ENCODE results near the gene MFAP3L.

Gene MFAP3L

DNA sequence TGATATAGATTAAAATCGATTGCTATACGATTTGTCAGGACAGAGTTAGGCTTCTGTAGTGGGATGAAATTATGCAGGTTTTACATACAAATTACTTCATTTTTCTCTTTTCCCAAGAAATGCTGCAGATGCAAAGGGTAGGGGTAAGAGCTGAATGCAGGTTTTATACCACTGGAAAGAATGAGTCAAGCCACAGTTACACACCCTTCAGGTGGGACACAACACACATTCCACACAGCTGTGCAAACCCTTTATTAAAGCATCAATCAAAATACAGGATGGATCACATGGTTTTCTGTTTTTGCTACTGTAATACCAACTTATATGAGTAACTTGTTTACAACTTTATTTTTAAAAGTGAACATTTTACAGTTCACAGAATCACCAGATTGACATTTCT is 39.8 kb downstream of the MFAP3L start:
- DNase-seq = no peak

DNA sequence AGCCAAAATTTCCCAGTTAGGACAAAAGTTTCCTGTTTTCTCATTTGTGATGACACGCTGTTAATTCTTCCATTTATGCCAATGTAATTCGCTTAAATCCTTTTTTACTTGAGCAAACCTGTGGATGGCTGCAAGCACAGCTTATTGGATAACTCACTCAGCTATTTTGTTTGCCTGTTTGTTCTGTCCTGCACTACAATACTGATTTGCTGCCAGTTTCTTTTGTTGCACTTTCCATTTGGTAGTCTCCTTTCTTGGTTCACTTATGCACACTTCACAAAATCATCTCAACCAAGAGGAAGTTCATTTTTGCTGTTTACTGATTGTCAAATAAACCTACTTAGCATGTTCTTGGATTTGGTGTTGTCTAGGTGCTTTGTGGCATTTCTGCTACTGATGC is 40.3 kb downstream of the MFAP3L start:
- DNase-seq = no peak

DNA sequence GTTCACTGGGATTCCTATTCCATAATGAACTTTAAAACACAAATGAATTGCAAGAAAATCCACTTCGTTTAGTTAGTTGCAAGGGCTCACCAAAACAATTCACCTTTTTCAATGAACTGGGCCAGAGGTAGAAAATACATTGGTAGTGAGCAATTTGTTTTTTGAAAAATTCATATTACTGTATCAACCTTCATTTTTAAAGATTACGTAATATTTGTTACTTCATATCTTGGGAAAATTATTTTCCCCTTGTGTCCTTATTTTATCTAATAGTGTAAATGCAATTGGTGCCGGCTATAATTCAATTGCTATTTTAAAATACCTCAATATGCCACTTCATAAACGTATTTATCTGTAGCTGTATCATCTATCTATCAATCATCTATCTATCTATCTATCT is 41.5 kb downstream of the MFAP3L start:
- DNase-seq = no peak

DNA sequence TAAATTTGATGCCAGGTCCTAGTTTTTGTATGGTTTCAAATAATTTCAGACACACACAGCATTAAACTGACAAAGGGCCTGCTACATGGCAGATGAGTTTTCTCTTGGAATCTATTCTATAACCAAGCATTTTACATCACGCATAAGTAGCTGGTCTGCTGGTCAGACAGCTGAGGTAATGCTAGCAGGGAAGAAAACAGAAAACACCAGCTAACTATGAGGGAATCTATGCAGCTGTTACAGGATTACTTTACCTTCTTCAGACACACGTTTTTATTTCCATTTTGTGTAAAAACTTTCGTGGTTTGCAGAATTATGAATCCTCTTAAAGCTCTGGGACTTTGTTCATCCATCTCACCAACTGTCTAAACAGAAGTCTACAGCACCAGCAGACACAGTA is 42.0 kb downstream of the MFAP3L start:
- no peak for DNase-seq

DNA sequence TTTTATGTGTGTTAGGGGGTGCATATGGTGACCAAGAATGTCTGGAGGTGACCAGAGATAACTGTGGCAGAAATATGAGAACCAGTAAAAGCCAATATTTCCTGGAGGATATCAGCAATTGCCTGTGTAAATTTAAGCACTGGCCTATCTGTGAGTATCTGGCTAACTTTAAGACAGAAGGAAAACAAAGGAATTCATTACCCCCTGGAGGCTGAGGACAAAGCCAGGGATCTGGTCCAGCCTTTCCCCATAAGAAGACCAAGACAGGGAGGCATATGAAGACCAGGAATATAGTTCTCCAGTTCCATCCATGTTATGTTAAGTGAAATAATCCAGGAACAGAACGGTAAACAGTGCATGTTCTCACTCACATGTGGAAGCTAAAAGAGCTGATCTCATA is 49.2 kb downstream of the MFAP3L start:
- DNase-seq = no peak

DNA sequence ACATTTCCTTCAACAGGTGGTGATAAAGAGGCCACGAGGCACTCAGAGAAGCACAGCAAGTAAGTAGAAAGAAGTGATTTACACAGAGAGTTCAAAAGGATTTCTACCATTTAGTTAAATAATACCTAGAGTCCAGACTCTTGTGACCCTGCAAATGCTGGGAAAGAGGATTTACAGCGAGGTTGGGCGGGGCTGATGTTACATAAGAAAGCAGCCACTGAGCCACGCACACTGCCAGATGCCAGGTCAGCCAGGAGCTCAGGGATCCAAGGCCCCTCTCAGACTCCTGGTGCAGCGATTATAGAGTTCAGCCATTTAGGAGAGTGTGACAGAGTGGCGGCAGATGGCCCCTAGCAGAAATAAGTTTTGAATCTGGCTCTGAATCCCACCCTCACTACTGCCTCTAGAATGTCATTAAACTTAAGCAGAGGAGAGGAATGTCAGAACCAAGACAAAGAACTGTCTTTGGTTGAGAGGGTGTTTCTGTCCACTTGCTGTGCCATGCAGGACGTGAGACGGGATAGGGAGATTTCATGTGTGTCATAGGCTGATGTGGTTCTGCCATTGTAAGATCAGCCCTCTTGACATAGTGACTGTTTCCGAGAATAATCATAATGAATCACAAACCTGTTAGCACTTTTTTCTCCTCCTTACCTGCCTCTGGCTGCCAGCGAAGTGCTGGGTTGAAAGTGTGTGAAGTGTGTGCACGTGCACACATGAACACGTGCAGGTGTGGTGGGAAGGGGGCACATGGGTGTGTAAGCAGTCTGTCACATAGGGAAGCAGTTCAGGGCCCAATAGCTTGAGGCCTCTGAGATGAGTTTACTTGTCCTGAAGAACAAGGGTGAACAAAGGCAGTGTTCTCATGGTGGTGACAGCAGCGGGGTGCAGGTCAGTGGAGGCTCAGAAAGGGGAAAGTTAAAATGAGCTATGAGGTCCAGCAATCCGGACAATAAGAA is 50.1 kb downstream of the MFAP3L start:
- no peak for DNase-seq

DNA sequence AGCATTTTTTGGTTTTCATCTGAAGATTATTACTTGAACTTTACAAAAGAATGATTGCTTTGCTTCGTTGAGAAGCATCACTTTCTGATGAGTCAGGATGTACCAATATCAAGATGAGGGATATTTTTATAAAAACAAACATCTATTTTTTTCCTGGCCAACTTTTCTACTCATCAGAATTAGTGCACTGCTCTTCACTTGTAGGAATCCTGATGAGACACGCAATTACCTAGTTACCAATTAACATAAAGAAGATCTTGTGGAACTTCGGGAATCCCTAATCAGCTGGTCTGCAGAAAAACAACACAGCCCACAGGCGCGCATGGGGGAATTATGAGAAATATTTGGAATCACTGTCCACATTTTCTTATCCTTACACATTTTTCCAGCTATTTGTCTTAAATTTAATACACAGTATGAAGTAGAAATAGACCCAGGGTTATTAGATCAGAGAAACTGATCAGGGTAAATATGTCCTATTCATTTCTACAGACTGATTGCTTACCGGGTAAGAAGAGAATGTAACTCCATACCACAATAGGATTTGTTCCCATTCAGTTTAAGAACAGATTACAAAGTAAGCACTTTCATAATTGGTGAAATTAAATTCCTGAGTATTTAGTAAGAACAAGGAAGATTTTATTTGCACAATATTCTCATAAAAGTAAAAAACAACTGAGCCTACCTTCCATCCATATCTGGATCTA is 50.9 kb downstream of the MFAP3L start:
- DNase-seq = no peak

DNA sequence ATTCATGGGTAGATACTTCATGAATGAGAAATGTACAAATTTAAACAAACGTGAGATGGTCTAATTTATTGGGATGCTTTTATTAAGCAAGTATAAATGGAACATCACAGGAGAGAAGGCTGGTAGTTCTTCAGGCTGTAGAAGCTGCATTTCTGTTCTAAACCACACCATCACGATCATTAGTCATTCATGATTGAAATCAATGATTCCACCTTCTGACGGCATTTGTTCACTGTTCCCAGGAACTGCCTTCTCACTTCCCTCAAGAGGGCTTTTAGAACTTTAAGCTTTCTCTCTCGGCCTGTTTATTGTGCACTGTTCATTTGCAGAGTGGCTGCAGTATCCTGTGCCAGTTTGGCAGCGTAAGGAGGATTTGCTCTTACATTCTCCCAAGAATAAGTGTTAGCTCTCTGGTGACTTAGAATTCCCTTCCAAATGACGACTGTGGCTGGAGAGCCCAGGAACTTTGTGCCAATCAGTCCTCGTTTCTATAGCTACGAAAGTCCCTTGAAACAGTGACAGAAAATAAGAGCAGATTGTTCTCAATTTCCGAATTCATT is 54.7 kb downstream of the MFAP3L start:
- no peak for DNase-seq

DNA sequence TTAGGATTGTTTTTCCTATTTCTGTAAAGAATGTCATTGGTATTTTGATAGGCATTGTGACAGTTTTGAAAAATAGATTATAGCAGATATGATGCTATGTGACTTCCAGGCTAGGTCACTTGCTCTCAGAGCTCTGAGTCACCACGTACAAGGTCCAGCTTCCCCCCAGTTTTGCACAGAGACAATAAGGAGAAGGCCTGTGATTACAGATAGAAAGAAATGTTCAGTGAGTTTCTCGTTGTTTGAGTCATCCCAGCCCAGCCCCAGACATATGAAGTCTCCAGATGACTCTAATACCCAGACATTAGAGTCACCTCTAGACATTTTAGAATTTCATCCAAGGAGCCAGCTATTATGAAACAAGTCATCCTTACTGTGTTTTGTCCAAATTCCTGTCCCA is 57.2 kb downstream of the MFAP3L start:
- DNase-seq = no peak

DNA sequence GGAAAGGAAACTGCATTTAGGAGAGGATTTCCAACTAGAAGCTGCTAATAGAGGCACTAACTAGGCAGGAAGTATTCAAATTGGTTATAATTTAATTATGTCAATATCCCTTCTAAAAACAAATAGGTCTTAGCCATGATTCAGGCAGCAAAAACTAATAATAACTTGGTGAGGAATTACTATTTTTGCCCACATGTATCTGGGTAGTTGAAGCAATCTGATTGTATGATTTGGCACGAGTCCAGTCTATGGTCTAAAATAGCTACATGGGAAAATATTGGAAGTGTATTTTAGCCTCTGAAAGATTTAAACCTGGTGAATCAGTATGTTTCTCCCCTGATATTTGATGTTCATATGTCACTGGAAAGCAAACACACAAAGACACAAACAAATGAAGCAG is 62.2 kb downstream of the MFAP3L start:
- no peak for DNase-seq

DNA sequence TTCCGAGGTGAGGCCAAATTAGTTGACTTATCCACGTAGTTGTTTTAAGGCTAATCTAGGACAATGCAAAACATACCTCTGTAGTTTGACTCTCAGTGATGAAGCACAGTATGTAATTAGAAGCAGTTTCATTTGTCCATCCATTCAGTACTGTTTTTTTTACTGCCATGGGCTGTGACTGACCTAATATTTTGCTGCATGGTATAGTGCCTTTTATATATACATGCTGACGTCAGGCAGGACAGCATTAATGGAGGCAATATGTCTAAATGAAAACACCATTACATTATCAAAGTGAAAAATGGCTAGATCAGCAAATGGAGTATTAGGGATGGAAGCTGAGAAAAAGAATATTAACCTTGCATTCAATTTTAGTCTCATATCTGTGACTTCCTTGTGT is 66.9 kb downstream of the MFAP3L start:
- no peak for DNase-seq

DNA sequence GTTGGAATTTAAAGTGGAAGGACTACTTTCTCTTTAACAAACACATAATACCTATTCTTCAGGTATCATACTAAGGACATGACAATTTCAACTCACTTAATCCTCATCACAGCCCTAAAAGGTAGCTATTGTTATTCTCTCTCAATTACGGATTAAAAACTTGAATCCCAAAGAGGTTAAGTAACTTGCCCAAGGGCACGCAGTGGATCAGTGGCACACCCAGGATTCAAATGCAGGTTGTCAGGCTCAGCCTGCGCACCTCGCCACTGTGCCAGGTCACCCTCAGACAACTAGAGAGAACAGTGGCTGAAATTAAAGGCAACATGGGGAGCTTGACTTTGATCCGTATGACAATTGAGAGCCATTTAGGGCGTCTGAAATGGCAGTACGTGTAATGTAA is 67.6 kb downstream of the MFAP3L start:
- DNase-seq = no peak

DNA sequence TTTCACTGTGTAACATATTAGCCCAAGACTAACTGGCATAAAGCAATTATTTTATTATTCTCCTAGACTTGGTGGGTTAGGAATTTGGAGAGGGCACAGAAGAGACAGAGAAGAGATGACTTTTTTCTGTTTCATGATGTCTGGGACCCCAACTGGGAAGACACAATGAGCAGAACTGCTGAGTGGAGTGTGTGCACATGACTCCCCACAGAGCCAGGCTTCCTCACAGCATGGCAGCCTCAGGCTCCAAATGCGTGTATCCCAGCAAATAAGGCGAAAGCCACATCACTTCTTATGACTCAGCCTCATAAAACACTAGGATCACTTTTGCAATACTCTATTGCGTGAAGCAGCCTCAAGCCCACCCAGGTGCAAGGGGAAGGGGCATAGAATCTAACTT is 68.4 kb downstream of the MFAP3L start:
- no peak for DNase-seq

DNA sequence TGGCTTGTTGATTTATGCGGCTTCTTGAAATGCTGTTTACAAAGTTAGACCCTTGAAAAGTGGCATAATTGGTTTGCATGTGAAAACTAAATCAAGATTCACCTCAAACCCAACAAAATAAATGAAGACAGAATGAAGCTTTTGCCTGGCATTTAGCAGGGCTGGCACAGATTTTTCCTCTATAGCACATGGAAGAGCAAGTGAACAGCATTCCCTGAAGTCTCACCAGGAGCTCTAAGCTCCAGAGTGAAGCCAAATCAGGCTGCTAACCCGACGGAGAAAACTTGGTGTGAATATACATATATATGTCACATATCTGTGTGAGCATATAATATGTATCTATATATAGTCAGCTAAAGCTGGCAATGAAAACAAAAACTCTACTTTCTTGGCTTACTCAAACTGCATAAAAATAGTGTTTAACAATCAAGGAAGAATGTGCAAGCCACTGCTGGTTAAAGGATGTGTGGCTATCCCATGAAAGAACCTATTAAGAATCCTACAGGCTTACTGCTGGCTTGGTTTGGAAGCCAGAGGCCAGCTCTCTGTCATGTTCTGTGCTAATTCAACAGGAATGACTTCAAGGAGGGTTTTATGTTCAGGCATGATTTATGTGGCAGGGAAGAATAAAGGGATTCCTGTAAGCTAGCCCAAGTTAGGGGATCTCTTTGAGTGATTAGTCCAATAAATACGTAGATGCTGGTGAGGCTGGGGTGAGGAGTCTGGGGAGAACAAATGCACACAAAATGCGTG is 69.9 kb downstream of the MFAP3L start:
- no peak for DNase-seq

DNA sequence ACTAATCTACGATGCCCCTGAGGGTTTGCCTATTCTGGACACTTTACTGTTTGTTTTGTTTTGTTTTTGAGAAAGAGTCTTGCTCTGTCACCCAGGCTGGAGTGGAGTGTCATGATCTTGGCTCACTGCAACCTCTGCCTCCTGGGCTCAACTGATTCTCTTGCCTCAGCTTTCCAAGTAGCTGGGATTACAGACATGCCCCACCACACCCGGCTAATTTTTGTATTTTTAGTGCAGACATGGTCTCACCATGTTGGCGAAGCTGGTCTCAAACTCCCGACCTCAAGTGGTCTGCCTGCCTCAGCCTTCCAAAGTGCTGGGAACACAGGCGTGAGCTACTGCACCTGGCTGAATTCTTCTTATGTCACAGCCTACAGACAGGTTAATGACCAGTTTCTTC is 70.7 kb downstream of the MFAP3L start:
- DNase-seq = no peak

DNA sequence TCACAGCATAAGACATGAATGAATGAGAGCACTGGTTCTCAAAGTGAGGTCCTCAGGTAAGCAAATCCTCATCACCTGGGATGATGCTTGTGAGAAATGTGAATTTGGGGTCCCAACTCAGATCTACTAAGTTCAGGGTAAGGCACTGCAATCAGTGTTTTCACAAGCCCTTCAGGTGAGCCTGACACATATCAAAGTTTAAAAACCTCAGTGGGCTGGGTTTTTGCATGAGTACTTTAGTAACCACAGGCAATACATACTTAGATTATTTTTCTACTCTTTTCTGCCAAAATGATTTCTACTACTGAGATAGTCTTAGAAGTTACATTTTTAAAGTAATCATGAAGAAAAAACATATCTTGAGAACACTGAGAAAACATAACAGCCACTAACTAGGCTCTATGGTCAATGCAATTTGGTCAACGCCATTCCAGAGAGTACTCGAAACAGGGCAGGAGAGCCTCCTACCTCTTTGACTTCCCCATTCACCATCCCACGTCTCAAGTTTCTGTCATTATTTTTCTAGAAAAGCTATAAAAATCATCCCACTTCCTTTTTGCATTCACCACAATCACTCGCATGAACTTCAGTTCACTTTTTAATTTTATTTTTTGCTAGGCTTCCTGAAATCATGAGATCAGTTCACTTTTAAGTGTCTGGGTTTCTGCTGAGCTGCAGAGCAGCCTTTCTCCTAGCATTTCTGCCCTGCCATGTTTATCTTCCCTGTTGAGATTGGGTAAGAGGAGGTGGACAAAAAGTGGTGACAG is 73.8 kb downstream of the MFAP3L start:
- DNase-seq = peak; percentile 80 to 91

DNA sequence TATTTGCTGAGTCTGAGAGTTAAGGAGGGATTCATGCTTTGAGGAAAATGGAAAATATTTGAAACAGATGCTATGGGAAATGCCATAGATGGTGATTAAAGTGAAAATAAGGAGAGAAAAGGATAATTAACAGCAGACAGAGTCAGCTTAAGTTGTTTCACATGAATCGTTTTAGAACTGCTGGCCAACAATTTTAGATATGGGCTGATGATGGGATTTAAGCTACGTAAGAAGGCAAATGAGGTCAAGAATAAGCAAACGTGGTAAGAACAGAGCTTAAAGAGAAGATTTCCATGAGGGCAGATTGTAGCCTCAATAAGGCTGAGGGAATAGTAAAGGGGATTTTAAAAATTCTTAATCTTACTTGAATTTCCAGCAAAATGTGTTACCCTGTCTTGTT is 77.9 kb downstream of the MFAP3L start:
- no peak for DNase-seq

DNA sequence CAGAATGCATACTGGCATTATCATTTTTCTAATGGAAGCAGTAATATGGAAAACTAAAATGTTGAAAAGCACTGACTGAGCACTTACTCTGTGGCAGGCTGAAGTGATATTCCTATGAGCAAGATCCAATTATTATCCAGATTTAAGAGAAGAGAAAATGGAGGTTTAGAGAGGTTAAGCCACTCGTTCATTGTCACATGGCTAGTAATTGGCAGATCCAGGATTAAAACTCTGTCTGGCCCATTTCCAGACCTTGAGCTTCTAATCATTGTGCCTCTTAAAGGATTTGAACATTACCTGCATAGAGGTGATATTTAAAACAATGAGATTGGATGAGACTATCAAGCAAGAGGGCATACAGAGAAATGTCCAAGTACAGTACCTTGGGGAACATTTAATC is 80.6 kb downstream of the MFAP3L start:
- DNase-seq = no peak

DNA sequence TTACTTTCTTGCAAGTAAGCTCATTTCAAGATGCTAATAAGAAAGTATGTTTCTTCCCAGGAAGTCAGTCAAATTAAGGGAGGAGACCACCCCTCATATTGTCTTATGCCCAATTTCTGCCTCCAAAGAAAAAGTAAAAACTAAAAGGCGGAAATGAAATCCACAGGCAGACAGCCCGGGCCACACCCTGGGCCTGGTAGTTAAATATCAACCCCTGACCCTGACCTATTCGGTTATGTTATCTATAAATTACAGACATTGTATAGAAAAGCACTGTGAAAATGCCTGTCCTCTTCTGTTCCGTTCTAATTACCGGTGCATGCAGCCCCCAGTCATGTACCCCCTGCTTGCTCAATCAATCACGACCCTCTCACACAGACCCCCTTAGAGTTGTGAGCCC is 82.6 kb downstream of the MFAP3L start:
- DNase-seq = peak in 1 of 2 donors; percentile 31

DNA sequence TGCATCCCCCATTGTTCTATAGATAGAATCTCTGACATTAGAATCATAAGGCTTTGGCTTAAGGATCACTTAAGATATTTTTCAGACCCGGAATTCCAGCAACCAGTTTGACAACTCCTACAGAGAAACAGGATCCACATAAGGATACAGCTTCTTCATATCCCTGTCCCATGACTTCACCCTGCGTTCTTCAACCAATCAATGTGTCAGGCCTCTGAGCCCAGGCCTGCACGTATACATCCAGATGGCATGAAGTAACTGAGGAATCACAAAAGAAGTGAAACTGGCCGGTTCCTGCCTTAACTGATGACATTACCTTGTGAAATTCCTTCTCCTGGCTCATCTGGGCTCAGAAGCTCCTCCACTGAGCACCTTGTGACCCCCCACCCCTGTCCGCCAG is 85.1 kb downstream of the MFAP3L start:
- DNase-seq = no peak

DNA sequence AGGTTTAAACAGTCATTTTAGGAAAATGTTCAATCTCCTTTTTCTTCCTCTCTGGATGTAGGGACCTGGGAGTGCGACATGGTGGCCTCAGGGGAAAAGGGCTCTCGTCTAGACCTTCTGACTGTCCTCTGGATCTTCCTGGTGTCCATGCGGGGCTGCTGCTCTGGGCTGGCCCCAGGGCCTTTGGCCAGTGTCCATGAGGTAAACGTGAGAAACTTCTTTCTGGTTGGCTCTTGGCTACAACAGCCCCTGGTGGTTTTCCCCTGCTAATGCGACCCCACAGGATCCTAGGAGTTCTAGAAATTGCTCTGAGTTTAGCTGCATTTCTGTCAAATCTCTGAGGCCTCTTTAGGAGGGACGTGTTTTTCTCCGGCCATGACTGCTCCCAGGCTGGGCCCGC is 85.7 kb downstream of the MFAP3L start:
- DNase-seq = no peak
